Measurements from ENCODE around the gene SNURF.

DNA sequence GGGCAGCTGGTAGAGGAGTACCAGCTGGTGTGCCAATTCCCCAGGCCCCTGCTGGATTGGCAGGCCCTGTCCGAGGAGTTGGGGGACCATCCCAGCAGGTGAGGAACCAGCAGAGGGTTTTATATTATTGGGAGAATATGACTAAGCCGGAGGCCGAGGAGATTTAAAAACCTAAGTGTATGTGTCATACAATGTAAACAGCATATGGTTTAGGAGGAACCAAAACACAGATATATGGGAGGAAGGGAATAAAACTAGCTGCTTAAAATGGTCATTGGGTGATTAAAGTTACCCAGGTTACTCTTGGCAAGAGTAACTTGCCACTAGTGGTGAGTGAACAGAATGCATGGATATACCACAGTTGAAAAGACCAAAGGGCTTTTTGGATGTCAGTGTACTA lies 22.1 kb downstream of the SNURF start:
- TF ChIP-seq, protein P1, sequence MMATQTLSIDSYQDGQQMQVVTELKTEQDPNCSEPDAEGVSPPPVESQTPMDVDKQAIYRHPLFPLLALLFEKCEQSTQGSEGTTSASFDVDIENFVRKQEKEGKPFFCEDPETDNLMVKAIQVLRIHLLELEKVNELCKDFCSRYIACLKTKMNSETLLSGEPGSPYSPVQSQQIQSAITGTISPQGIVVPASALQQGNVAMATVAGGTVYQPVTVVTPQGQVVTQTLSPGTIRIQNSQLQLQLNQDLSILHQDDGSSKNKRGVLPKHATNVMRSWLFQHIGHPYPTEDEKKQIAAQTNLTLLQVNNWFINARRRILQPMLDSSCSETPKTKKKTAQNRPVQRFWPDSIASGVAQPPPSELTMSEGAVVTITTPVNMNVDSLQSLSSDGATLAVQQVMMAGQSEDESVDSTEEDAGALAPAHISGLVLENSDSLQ (IDR thresholded peaks at IDR 0.05) = no peak
- TF ChIP-seq ZNF384 (IDR thresholded peaks at IDR 0.05) (no peak), HDGF (IDR thresholded peaks at IDR 0.05; ENCODE audit: borderline replicate concordance) (no peak), BHLHE40 (IDR thresholded peaks at IDR 0.05; ENCODE audit: borderline replicate concordance) (no peak), SUZ12 (IDR thresholded peaks at IDR 0.05) (no peak)
